T follicular helper cell (primary cell): Measurements from ENCODE around the gene DFFA.

Source experiments
- DNase-seq: peaks from one replicate; pipeline ENCODE4 v3.0.0-alpha.2; 2020; ENCODE audit warnings: low read depth
- total RNA-seq, 2 experiments: gene quantifications; one replicate each; lab custom pipeline; 2026; lab: John Stamatoyannopoulos, UW

DFFA gene
- 66.0 to 101 reads per million in 2 experiments for total RNA-seq

DNA sequence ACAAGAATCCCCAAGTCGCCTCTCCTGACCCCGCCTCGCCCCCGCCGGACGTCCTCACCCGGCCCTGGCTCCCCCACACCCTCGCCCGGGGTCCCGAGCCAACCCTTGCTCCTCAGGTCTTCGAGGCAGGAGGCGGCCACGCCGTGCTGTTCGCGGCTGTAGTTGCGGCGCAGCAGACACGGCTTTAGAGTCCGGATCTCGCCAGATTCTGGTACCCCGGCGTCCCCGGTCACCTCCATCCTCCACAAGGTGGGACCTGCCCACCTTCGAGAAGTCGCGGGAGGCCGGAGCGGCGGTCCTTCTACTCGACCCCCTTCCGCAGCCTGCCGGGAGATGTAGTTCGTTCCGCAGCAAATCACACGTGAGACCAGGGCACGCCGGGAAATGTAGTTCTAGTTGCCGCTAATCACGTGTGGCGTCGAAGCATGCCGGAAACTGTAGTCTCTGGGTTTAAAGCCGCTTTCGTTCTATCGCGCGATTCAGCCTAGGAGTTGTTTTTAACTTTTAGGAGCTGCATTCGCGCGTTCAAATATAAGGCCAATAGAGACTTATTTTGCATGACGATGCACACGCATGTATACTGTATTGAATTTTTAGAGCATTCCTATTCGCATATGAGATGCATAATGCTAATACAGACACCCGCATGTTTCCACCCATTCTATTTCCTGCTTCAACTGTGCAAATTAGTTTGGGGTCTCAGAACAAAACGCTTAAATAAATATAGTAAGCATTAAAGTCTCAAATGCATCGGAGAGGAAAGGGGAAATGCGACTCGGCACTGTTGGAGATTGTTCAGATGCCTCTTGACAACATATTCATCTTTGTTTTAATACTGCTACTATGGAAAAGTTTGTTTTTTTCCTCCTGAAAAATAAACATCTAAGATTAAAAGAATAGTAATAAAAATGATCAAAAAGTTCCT is at the start of gene DFFA:
Gene DFFA, minus strand, starts transcription at position 310 of the 925 bp plus-strand sequence. Its CDS starts 71 bp downstream, at position 239.
- DNase-seq: peak; percentile 88

DNA sequence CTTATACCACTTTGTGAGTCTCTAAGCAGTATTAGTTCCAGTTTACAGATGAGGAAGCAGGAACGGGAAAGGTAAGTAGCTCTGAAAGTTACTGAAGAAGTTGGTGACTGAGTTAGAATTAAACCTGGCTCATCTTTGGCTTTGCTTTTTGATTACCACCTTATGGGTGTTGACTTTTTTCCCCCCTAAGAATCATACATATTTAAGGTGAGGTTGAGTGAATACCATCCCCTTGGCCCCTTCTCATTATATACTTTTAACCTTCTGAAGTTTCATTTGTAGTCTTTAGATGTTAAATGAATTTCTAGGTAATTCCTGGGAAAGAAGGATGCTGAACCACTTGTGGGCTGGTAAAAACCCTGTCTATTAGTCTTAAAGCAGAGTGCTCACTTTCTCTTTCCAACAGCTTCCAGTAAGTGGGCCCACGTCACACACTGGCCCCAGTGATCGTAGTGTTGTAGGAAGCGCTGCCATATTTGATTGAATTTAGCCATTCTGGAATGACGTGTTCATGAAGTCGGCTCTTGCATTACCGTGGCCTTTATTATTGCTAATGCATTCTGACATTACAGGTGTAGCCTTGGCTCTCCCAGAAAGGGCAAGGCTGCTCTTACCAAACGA is 49.3 kb upstream of the DFFA start:
- no peak for DNase-seq

- no peak for DNase-seq
These were observed 48.6 kb upstream of the DFFA start for GRCh38 chr1:10520952-10521351.

- no peak for DNase-seq
These were observed 48.2 kb upstream of the DFFA start for GRCh38 chr1:10520497-10520896.

GRCh38 chr1:10519016-10519417 is 46.7 kb upstream of the DFFA start:
- no peak for DNase-seq

DNA sequence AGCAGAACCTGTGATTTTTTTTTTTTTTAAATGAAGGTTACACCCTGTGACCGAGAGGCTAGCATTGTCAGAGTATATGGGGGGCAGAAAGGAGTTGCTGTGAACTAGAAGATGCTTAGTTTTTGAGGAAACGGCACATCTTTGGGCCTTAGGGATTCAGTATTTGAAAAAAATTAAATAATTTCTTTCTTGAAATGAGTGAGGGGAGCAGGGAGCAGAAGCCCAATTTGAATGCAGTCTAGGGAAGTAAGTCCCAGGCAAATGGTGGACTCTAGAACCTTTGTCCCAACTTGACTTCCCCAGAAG is 45.3 kb upstream of the DFFA start:
- no peak for DNase-seq

DNA sequence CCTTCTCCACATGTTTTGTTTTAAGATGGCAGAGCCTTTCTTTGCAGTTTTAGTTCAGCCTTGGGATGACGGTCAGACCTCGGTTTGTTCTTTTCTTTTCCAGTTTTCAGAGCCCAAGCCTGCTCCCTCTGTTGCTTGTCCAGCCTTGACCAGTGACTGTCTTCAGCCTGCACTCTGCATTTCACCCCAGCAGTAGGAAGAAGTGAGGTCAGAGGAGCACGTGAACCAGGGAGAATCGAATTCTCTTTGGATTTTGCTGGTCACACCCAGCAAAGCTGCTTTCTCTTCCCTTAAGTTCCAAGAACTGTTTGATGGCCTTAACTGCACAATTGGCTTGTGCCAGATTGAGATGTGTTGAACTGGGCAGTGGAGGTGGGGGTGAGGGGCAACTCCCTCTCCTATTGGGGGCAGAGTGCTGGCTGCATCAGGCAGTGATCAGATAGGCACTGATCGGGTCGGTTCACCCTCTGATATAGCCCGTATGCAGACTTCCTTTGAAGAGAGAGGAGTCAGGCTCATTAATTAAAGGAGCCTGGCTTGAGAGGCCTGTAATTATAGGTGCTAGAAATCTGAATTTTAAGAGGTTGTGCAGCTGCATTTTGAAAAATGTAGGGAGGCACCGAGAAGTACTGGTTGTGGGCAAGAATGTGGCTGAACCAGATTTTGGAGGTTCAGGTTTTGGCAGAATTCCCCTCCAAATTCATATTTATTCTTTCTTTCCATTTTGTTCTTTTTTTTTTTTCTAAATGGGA is 44.8 kb upstream of the DFFA start:
- DNase-seq: no peak

- no peak for DNase-seq
These were observed 43.8 kb upstream of the DFFA start for GRCh38 chr1:10515976-10516750.

DNA sequence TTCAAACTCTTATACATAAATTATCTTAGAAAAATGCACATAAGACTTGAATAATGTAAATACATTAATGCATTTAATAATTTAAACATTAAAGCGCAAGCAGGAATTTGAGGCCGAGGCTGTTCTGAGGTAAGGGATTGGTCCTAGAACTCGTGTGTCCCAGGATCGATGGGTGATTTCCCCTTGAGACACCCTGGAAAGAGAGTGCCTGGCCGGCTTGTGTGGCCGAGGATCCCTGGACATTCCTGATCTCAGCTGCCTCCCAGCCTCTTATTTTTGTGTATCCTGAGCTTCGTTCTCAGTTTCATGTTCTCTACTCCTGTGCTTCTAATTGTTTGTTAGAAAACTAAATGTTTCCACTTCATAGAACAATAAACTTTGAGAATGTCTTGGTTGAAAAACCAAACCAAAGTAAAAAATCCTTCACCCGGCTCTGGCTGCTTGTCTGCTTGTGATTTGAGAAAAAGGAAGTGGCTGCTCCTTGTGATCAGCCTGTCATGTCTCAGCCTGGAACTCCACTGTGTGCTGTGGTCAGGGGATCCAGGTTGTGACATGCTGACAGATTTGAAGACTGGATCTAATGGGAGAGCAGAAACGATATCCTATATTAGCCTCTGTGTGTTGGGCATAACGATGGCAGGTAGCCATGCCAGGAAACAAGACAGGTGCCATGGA is 43.1 kb upstream of the DFFA start:
- DNase-seq: no peak

DNA sequence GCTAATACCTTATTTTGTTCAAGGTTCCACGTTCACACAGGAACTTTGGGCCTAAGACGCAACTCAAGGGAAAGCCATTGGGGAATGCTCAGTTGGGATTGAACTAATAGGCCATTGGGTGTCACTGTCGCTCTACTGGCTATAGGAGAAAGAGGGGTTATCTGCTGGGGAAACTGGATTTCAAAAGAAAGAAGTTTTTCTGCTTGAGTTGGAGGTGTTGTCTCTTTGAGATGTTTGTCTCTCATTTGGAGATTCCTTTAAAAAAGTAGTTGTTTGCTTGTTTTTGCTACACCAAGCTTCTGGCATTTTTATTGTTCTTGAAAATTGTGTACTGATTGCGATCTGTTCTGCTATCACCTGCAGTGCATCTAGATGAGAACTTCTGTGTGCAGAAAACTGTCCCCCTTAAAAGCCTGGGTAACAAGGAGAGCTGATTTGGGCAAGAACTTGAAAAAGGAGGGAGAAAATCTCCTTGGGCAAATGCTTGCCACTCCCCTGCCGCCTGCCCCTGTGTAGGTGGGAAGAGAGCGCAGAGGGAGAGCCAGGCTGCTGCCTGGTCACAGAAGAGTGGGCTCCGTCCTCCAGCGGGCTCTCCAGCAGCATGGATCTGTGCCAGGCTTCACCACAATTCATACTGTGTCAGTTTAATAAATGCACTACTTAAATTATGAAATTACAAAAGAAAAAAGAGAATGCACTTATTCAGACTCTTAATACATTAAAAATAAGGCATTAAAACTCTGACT is 42.3 kb upstream of the DFFA start:
- no peak for DNase-seq

DNA sequence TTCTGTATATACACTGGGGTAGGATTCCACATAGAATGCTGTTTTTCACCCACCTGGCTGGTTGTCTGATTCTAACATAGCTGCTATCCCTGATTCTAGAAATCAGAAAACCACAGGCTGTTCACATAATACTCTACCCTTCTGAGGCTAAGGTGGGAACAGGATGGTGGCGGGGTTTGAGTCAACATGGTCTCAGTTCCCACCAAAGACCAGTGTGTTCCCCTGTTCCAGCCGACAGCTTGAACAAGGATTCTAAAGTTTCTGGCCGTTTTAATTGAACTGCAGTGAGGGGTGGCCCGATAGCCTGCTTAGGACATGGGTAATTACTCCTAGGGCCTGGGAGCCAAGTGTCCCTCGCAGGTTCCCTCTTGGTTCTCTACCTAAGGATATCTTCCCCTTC is 40.9 kb upstream of the DFFA start:
- DNase-seq: no peak

- DNase-seq: no peak
These were observed 39.2 kb upstream of the DFFA start for GRCh38 chr1:10511494-10511885.

DNA sequence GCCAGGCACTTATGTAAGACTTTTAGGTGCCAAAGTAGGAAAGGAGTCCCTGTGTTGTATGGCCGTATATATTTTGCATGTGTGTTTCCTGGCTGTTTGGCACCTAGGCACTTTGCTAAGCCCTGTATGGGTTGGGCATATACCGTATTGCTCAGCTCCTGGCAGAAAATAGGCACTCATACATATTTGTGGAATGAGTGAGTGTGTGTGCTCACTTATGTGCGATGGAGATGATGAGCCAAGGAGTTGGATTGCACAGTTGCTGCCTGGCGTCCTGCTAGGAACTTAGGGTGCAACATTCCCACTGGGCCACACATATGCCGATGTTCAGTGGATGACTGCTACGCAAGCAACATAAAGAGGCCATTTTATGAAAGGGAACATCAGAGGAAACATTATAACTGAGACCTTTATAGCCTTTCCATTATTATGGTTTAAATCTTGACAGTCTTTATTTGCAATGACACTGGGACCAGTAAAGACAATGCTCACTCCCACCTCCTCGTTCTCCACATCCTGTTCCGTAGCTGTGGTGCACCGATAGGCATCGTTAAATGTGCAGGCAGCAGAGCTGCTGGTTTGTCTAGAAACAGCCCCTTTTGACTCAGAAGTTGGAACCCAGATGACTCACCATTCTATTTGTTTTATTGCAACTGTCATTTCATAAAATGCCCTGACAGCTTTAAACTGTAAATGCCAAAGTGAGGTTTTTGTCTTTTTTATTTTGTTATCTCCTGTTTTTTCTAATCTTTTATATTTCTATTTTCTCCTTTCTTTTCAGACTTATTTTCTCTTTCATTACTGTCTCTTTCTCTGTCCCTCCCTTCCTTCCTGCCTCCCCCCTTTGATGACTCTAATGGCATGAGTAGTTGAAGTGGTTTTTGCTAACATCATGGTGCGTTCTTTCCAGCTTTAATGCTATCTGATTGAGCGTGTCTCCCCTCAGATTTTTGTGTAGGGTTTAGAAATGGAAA is 38.5 kb upstream of the DFFA start:
- peak; percentile 62 for DNase-seq

DNA sequence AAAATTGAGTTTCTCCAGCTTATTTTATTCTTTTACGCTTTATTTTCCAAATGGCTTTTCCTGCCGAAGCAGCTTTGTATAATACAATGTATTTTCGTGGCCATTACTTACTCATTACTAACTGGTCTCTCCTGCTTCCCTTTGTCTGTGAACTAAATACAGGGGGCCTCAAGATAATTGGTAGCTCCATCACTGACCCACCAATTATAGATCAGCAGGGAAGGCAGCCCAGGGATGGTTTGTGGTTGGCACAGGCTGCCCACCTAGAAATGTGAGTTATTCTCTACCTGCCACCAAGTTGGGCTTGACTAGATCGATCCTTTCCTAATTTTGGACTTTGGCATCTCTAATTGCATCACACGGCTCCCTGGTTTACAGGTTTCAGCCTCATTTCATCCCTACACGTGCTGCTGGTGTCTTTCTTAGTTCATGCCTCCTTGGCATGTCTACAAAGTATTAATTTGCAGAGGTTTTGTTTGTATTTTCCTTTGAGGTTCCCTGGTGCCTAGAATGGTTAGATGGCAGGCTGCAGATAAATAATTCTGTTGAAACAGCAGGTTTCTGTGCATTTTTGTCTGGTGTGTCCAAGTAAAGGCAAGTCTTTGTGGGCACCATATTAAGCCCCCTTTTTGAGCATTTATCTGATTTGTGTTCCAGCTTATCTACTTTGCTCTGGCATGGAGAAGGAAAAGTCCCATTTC is 37.6 kb upstream of the DFFA start:
- no peak for DNase-seq

DNA sequence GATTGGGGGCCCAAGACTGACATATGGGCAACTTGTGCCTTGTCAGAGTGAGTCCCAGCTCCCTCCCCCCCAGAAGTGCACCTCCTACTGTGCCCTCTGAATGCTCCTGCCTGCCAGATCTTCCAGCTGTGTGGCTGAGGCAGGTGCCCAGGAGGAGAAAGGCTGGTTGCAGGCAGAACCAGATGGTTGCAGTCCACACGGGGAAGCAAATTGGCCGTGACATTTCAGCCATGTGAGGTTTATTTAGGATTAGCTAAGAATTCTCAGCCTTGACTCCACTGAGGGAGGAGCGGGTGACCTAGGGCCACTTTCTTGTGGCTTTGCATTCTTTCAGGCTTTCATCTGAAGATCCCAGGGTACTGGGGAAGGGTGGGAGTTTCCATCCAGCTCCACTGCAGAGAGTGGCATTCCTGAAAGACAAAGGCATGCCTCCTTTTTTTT is 36.2 kb upstream of the DFFA start:
- DNase-seq: no peak

DNA sequence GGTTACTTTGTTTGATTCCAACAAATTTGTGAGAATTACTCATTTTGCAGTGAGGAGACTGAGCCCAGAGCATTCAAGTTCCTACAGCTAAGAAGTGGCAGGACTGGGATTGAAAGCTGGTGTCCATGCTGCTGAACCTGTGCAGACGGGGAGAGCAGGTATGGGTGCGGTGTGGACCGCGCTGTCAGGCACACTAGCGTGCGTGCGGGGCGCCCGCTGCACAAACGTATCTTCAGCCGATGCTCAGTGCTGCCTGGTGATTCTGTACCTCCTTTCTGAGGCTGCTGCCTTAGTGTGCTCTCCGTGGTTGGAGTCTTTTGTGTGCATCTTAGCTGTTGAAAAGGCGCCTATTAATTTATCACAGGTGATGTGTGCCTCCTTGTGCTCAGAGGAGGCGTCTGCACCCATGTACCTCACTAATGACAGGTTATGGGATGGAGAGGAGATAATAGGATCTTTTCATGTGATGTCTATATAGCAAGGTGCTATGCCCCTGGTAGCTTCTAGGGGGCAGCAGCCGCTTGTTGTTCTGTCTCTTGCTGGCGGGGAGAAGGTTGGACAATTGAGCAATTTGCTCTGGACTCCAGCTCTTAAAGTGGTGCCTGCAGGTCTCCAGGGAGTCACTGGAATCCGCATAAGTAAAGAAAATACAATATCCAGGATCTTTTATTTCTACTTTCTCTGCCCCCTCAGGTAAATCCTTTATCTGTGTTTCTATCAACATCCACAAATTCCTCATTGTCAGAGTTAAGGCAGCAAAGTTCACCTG is 35.0 kb upstream of the DFFA start:
- DNase-seq: peak; percentile 32

DNA sequence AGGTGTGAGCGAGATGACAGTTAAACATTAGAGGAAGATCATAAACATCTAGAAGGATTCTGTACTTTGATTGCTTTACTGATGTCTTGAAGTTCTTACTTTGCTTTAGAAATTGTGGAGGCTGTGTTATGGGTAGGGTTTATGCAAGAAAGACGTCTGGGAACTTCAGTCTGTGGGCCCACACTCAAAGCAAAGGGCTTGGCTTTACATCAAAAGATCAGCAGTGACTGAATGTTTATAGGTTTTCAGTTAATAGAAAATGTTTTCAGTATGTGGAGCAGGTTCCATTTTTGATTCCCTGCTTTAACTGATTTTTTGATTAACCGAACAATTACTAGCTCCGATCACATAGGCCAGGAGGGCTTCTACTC is 34.3 kb upstream of the DFFA start:
- DNase-seq: no peak
